Stimulated activated CD4-positive, alpha-beta T cell treated with anti-CD3 and anti-CD28 coated beads, Interleukin-2, amount 100 ng/mL, for 24 hours (primary cell): ENCODE data around the gene ZBED1.
"Not testable (repeated sequence)": the region's sequence is repeated elsewhere in the genome, so short reads cannot be mapped to it uniquely, and the experiment has no call there.

Experiments used
- DNase-seq, 2 donors: peaks; one replicate each; pipeline ENCODE4 v3.0.0-alpha.2; 2020

The ZBED1 gene

DNA sequence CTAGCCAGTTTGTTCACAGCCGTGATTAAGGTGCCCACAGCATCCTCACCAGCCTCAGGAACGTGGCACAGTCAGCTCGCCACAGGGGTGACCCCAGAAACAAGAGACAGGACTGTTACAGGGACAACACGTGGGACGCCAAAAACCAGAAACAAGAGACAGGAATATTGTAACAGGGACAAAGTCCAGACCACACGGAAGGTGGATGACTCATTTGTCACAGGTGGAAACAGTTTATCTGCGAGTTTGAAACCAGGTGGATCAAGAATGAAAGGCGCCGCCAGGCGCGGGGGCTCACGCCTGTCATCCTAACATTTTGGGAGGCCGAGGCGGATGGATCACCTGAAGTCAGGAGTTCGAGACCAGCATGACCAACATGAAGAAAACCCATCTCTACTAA lies 27.7 kb downstream of the ZBED1 start:
- not testable (repeated sequence) for DNase-seq

DNA sequence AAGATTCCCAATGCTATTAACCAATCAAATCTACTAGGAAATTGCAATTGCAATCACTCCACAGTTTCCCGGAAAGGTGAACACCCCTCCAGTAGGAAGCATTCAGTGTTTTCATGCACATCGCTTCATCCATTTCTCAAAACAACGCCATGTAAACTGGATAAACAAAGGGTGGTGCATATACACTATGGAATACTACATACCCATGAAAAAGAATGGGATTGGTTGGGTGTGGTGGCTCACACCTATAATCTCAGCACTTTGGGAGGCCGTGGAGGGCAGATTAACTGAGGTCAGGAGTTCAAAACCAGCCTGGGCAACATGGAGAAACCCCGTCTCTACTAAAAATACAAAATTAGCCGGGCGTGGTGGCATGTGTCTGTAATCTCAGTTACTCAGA lies 29.1 kb downstream of the ZBED1 start:
- DNase-seq, result no peak

DNA sequence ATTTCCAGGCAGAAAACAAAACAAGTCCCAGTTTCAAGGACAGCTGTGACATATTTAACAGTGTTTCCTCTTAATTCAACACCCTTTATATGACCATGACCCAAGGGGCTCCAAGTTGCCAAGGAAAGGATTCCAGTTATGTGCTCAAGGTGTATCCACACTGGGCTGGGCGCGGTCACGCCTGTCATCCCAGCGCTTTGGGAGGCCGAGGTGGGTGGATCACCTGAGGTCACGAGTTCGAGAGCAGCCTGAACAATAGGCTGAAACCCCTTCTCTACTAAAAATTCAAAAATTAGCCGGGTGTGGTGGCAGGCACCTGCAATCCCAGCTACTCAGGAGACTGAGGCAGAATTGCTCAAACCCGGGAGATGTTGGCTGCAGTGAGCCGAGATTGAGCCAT lies 29.6 kb downstream of the ZBED1 start:
- DNase-seq, result not testable (repeated sequence)

DNA sequence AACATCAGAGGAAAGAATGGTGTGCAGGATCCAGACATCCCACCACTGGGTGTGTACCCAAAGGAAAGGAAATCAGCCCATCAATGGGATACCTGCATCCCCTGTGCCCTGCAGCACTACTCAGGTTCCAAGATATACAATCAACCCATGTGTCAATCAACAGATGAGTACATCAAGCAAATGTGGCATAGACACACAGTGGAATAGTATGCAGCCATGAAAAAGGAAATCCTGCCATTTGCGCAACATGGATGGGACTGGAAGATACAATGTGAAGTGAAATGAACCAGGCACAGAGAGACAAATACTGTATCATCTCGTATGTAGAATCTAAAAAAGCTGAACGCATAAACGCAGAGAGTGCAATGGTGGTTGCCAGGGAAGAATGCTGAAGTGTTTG lies 30.9 kb downstream of the ZBED1 start:
- DNase-seq, result not testable (repeated sequence)

DNA sequence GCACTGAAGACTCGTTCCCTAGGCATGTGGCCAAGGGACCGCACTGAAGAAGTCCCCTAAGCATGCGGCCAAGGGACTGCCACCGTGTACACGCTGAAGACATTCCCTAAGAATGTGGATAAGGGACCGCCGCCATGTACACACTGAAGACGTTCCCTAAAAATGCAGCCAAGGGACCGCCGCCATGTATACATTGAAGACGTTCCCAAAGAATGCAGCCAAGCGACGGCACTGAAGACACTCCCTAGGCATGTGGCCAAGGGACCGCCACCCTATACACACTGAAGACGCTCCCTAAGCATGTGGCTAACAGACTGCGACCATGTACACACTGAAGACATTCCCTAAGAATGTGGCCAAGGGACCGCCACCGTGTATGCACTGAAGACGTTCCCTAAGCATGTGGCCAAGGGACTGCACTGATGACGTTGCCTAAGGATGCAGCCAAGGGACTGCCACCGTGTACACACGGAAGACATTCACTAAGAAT lies 31.5 kb downstream of the ZBED1 start:
- DNase-seq, result no peak

DNA sequence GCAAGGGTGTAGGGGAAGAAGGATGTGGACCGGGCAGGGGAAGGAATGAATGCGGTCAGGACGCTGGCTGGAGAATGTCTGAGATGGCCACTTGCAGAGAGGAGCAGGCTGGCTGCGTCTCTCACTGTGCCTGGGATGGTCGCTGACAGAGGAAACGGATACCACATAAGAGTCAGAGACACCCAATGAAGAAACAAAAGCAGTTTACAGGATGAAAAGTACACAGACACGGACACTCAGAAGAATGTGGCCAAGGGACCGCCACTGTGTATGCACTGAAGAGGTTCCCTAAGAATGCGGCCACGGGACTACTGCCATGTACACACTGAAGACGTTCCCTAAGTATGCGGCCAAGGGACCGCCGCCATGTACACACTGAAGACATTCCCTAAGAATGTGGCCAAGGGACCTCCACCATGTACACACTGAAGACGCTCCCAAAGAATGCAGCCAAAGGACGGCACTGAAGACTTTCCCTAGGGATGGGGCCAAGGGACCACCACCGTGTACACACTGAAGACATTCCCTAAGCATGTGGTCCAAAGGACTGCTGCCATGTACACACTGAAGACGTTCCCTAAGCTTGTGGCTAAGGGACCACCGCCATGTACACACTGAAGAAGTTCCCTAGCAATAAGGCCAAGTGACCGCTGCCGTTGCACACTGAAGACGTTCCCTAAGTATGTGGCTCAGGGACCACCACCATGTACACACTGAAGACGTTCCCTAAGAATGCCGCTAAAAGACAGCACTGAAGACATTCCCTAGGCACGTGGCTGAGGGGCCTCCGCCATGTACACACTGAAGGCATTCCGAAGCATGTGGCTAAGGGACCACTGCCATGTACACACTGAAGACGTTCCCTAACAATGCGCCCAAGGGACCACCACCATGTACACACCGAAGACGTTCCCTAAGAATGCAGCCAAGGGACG lies 32.2 kb downstream of the ZBED1 start:
- no peak for DNase-seq

DNA sequence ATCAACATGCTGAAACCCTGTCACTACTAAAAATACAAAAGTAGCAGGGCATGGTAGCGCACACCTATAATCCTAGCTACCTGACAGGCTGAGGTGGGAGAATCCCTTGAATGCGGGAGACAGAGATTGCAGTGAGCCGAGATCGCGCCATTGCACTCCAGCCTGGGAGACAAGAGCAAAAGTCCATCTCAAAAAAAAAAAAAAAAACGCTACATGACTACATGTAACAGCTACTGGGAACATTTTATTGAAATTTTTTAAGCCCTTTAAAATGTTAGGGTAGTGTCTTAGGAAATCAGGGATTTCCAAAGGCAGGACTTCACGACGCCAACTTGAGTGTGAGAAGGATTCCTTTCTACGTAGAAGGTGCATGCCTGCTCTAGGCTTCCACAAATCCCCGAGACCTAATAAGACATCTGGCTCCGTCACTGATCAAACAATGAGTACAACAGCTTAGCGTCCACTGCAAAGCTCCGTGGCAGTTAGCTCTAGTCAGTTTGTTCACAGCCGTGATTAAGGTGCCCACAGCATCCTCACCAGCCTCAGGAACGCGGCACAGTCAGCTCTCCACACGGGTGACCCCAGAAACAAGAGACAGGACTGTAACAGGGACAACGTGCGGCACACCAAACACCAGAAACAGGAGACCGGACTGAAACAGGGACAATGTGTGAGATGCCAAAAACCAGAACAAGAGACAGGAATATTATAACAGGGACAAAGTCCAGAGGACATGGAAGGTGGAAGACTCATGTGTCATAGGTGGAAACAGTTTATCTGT lies 33.7 kb downstream of the ZBED1 start:
- no peak for DNase-seq

DNA sequence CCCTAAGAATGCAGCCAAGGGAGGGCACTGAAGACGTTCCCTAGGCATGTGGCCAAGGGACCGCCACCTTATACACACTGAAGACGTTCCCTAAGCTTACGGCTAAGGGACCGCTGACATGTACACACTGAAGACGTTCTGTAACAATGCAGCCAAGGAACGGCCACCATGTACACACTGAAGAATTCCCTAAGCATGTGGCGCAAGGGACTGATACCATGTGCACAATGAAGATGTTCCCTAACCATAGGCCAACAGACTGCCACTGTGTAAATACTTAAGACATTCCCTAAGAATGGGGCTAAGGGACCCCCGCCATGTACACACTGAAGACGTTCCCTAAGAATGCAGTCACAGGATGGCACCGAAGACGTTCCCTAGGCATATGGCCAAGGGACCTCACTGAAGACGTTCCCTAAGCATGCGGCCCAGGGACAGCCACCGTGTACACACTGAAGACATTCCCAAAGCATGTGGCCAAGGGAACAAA lies 36.1 kb downstream of the ZBED1 start:
- DNase-seq, result no peak

DNA sequence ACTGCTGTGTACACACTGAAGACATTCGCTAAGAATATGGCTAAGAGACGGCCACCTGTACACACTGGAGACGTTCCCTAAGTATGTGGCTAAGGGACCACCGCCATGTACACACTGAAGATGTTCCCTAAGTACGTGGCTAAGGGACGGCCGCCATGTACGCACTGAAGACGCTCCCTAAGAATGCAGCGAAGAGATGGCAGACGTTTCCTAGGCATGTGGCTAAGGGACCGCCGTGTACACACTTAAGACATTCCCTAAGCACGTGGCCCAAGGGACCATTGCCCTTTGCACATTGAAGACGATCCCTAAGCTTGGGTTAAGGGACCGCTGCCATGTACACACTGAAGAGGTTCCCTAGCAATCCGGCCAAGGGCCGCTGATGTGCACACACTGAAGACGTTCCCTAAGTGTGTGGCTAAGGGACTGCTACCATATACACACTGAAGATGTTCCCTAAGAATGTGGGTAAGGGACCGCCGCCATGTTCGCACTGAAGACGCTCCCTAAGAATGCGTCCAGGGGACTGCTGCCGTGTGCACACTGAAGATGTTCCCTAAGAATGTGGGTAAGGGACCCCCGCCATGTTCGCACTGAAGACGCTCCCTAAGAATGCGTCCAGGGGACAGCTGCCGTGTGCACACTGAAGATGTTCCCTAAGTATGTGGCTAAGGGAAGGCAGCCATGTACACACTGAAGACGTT lies 36.7 kb downstream of the ZBED1 start:
- DNase-seq, result no peak

DNA sequence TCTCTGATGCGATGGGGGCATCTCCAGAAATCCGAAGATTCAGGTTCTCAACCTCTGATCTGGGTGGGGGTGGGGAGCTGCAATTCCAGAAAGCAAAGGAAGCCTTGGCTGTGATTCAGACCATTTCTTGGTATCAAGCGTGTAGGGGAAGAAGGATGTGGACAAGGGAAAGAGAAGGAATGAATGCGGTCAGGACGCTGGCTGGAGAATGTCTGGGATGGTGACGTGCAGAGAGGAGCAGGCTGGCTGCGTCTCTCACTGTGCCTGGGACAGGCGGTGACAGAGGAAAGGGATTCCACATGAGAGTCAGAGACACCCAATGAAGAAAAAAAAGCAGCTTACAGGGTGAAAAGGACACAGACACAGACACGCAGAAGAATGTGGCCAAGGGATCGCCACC lies 37.3 kb downstream of the ZBED1 start:
- not testable (repeated sequence) for DNase-seq

DNA sequence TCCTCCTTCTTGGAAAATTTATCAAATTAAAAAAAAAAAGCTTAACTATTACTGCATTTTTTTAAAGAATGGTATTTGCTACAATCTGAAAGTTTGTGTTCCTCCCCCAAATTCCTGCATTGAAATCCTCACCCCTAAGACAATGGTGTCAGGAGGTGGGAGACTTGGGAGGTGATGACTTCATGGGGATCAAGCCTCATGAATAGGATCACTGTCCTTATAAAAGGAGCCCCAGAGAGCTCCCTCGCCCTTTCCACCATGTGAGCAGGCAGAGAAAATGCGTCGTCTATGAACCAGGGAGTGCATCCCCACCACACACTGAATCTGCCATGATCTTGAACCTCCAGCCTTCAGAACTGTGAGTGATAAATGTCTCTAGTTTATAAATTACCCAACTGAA lies 38.0 kb downstream of the ZBED1 start:
- DNase-seq, result no peak

DNA sequence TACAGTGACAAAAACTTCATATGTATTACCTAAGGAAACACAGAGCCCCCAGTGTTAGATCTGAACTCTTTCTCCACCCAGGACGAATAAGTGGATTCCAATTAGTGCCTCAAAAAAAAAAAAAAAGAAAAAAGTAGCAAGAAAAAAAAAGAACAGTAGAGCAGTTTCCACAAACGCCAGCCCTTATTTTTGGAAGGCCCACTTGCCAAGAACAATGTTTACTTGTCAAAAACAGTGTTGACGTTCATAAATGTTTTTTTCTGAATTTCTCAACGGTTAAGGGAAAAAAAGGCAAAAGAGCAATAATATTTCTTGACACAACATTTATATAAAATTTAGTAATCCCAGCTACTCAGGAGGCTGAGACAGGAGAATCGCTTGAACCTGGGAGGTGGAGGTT lies 38.7 kb downstream of the ZBED1 start:
- no peak for DNase-seq

DNA sequence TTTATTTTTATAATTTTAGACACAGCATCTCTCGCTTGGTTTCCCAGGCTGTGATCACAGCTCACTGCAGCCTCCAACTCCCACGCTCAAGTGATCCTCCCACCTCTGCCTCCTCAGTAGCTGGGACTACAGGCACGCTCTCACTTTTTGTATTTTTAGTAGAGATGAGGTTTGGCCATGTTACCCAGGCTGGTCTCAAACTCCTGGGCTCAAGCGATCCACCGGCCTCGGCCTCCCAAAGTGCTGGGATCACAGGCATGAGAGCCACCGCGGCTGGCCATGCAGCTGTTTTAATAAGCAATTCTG lies 39.1 kb downstream of the ZBED1 start:
- no peak for DNase-seq

DNA sequence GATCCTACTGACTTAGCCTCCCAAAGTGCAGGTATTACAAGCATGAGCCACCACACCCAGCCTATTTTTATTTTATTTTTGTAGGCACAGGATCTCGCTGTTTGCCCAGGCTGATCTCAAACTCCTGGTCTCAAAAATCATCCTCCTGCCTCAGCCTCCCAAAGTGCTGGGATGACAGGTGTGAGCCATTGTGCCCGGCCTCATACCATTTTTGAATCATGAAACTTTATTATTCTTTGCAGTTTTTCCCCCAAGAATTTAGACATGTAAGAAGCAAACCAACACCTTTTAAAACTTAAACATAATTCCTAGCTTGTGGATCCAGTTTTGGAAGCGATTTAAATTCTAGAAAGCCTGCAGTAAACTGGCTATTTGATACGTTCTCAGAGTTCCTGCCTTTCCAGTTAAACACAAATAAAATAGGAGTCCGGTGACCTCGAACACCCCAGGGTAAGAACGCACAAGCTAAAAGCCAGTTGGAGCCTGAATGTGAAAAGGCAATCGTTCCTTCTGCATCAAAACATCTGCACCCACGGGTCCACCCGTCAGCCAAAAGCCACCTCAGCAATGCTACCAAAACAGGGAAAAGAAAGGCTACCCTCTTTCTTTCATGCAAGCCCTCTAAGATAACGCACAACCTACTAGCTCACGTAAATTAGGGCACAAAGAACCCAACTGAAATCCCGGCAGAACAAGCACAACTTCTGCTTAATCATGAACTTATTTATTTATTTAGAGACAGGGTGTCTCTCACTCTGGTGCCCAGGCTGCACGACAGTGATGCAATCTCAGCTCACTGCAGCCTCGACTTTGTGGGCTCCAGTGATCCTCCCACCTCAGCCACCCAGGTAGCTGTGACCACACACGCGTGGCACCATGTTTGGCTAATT lies 39.7 kb downstream of the ZBED1 start:
- DNase-seq, result not testable (repeated sequence)

DNA sequence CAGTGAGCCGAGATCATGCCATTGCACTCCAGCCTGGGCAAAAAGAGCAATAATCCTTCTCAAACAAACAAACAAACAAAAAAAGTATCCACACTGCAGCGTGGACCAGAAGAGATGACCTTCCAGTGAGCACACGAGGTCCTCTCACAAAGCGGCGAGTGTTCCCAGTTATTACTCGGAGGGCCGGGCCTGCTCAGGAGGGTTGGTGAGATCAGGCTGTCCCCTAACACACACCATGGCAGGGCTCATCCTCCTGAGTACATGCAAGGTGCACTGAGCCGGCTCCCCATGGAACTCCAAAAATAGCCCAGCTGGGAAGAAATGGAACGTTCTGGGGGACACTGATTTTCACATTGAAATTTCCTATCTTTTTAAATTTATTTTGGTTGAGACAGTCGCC lies 40.7 kb downstream of the ZBED1 start:
- DNase-seq, result not testable (repeated sequence)

DNA sequence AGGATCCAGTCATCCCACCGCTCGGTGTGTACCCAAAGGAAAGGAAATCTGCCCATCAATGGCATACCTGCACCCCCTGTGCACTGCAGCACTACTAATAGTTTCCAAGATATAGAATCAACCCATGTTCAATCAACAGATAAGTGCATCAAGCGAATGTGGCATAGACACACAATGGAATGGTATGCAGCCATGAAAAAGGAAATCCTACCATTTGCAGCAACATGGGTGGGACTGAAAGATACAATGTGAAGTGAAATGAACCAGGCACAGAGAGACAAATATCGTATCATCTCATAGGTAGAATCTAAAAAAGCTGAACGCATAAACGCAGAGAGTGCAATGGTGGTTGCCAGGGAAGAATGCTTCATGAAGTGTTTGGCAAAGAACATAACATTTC lies 42.5 kb downstream of the ZBED1 start:
- no peak for DNase-seq

DNA sequence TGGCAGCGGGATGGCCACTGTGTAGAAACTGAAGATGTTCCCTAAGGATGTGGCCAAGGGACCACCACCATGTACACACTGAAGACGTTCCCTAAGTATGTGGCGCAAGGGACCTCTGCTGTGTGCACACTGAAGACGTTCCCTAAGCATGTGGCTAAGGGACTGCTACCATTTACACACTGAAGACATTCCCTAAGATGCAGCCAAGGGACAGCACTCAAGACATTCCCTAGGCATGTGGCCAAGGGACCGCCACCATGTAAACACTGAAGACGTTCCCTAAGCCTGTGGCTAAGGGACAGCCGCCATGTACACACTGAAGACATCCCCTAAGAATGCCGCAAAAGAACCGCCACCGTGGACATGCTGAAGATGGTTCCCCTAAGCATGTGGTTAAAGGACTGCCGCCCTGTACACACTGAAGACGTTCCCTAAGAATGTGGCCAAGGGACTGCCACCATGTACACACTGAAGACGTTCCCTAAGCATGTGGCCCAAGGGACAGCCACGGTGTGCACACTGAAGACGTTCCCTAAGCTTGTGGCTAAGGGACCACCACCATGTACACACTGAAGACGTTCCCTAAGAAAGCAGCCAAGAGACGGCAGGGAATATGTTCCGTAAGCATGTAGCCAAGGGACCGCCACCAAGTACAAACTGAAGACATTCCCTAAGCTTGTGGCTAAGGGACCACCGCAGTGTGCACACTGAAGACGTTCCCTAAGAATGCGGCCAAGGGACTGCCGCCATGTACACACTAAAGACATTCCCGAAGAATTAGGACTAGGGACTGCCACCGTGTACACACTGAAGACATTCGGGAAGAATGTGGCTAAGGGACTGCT lies 43.3 kb downstream of the ZBED1 start:
- DNase-seq, result no peak

DNA sequence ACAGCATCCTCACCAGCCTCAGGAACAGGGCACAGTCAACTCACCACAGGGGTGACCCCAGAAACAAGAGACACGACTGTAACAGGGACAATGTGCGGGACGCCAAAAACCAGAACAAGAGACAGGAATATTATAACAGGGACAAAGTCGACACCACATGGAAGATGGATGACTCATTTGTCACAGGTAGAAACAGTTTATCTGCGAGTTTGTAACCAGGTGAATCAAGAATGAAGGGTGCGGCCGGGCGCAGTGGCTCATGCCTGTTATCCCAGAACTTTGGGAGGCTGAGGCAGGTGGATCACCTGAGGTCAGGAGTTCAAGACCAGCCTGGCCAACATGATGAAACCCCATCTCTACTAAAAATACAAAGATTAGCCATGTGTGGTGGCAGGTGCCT lies 44.7 kb downstream of the ZBED1 start:
- not testable (repeated sequence) for DNase-seq

DNA sequence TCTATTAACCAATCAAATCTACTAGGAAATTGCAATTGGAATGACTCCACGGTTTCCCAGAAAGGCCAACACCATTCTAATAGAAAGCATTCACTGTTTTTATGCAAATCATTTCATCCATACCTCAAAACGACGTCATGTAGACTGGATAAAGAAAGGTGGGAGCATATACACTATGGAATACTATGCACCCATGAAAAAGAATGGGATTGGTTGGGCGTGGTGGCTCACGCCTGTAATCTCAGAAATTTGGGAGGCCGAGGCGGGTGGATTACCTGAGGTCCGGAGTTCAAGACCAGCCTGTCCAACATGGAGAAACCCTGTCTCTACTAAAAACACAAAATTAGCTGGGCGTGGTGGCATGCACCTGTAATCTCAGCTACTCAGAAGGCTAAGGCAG lies 46.2 kb downstream of the ZBED1 start:
- not testable (repeated sequence) for DNase-seq

DNA sequence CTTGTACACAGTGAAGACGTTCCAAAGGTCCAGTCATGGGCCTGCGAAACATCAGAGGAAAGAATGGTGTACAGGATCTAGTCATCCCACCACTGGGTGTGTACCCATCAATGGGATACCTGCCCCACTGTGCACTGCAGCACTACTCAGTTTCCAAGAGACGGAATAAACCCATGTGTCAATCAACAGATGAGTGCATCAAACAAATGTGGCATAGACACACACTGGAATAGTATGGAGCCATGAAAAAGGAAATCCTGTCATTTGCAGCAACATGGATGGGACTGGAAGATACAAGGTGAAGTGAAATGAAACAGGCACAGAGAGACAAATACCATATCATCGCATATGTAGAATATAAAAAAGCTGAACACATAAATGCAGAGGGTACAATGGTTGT lies 48.0 kb downstream of the ZBED1 start:
- no peak for DNase-seq

DNA sequence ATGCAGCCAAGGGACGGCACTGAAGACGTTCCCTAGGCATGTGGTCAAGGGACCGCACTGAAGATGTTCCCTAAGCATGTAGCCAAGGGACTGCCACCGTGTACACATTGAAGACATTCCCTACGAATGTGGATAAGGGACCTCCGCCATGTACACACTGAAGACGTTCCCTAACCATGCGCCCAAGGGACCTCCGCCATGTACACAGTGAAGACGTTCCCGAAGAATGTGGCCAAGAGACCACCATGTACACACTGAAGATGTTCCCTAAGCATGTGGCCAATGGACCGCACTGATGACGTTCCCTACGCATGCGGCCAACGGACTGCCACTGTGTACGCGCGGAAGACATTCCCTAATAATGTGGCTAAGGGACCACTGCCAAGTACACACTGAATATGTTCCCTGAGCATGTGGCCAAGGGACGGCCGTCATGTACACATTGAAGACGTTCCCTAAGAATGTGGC lies 48.4 kb downstream of the ZBED1 start:
- no peak for DNase-seq
